A673 (cell line): ENCODE results near the gene WT1. TPM values are rescaled to one million over a fixed set of nuclear protein-coding genes. Genes with fewer than 3 reads are reported as not detected.

Experiments used
- BruUV-seq: library from RNA; stranded (reverse); fragments of 400-500 nt; replicated peaks from 2 replicates; lab custom pipeline; 2021; lab: Mats Ljungman, UMichigan
- CTCF ChIA-PET: fragments of 300-600 bp; sonication (Branson Sonifier 250); formaldehyde crosslinking; loops from one replicate; lab custom pipeline; 2022; ENCODE audit warnings: antibody characterized with exemption; lab: Charles Lee
- POLR2A ChIA-PET: fragments of 300-600 bp; sonication (Branson Sonifier 250); formaldehyde crosslinking; loops from one replicate; lab custom pipeline; 2022; ENCODE audit warnings: antibody characterized with exemption; ENCODE audit not compliant: low non-redundant PET; lab: Charles Lee
- DNase-seq: peaks from one replicate; pipeline ENCODE4 v3.0.0-alpha.2; 2015; ENCODE audit warnings: low spot score
- H3K27ac ChIP-seq: fragments of 200-600 bp; sonication (generic); 2 replicates; pipeline ENCODE4 v1.5.1; 2016; ENCODE audit warnings: mixed run types, low read depth, mild to moderate bottlenecking, mixed read lengths, antibody characterized with exemption, low read length; ENCODE audit not compliant: poor library complexity, severe bottlenecking
- H3K27me3 ChIP-seq: fragments of 200-600 bp; sonication (generic); replicated peaks from 2 replicates; pipeline ENCODE4 v1.6.1; 2017; ENCODE audit warnings: mixed run types, low read depth, mild to moderate bottlenecking, mixed read lengths, antibody characterized with exemption, low read length; ENCODE audit not compliant: insufficient read depth, poor library complexity
- H3K36me3 ChIP-seq: fragments of 200-600 bp; sonication (generic); 2 replicates; pipeline ENCODE4 v1.6.1; 2016; ENCODE audit warnings: mixed run types, mild to moderate bottlenecking, mixed read lengths, antibody characterized with exemption, low read length; ENCODE audit not compliant: insufficient read depth, poor library complexity, severe bottlenecking
- H3K4me1 ChIP-seq: fragments of 200-600 bp; sonication (generic); 2 replicates; pipeline ENCODE4 v1.6.1; 2017; ENCODE audit warnings: mixed run types, mild to moderate bottlenecking, mixed read lengths, antibody characterized with exemption, low read length; ENCODE audit not compliant: insufficient read depth, poor library complexity, severe bottlenecking
- H3K4me3 ChIP-seq: fragments of 200-600 bp; sonication (generic); 2 replicates; pipeline ENCODE4 v1.5.1; 2016; ENCODE audit warnings: low read depth, mixed run types, mild to moderate bottlenecking, mixed read lengths, low read length; ENCODE audit not compliant: poor library complexity, severe bottlenecking
- H3K9me3 ChIP-seq: fragments of 200-600 bp; sonication (generic); 2 replicates; pipeline ENCODE4 v1.6.1; 2016; ENCODE audit warnings: mixed run types, low read depth, mild to moderate bottlenecking, mixed read lengths, antibody characterized with exemption, low read length; ENCODE audit not compliant: poor library complexity, severe bottlenecking
- CTCF ChIP-seq: fragments of 300-800, 200-600 bp; sonication (generic); conservative IDR thresholded peaks from 2 replicates; pipeline ENCODE4 v1.5.1; 2017; ENCODE audit warnings: low read depth, mild to moderate bottlenecking, antibody characterized with exemption, low read length, moderate library complexity, mixed read lengths
- EZH2 ChIP-seq: fragments of 200-600 bp; sonication (generic); IDR thresholded peaks from 2 replicates; pipeline ENCODE4 v1.6.1; 2017; ENCODE audit warnings: borderline replicate concordance, low read depth, mild to moderate bottlenecking, mixed read lengths, antibody characterized with exemption, low read length; ENCODE audit not compliant: poor library complexity, severe bottlenecking
- intact Hi-C: fragments of 100-400 bp; cut with micrococcal nuclease; formaldehyde crosslinking; loops from one replicate; pipeline ENCODE4 v1.10.0; 2022; ENCODE audit not compliant: unreplicated experiment
- total RNA-seq: library from RNA; stranded (reverse); gene quantifications from 2 replicates; pipeline ENCODE4 v1.2.3, GENCODE V29; 2021

The WT1 gene
- total RNA-seq, 1 experiment from 2014 or later = 10.4 TPM

- intact Hi-C loops = no loop called here
- ChIA-PET CTCF (no interaction called here), POLR2A (no interaction called here)
- peaks cover 36% of the 10 kb centered on the region for H3K4me1 ChIP-seq
- H3K27ac ChIP-seq = no peak overlapping the region
- TF ChIP-seq CTCF = no peak
- TF ChIP-seq EZH2 = no peak
- peaks cover 37% of the 10 kb centered on the region for H3K27me3 ChIP-seq
- no peak overlapping the region for H3K4me3 ChIP-seq
- no peaks in the 10 kb centered on the region for H3K36me3 ChIP-seq
- DNase-seq = no peak
- H3K9me3 ChIP-seq = no peaks in the 10 kb centered on the region
- BruUV-seq = no TSS peak
These were observed 12.8 kb downstream of the WT1 start for GRCh38 chr11:32422545-32422944.

- intact Hi-C loops = no loop called here
- Histone ChIP-seq H3K27me3 (peaks cover 33% of the 10 kb centered on the region), H3K36me3 (no peaks in the 10 kb centered on the region), H3K9me3 (no peaks in the 10 kb centered on the region), H3K27ac (no peak overlapping the region), H3K4me3 (no peak overlapping the region), H3K4me1 (peaks cover 31% of the 10 kb centered on the region)
- CTCF ChIA-PET = no interaction called here
- POLR2A ChIA-PET = no interaction called here
- DNase-seq = no peak
- BruUV-seq = no TSS peak
- TF ChIP-seq EZH2 = no peak
These were observed 13.3 kb downstream of the WT1 start for GRCh38 chr11:32421992-32422391.

GRCh38 chr11:32420937-32421901 lies 14.1 kb downstream of the WT1 start:
- H3K36me3 ChIP-seq = no peaks in the 10 kb centered on the region
- POLR2A ChIA-PET = no interaction called here
- H3K27ac ChIP-seq = no peak overlapping the region
- CTCF ChIA-PET = no interaction called here
- BruUV-seq = no TSS peak
- H3K9me3 ChIP-seq = no peaks in the 10 kb centered on the region
- peak; percentile 81 for DNase-seq
- TF ChIP-seq EZH2 (no peak), CTCF (no peak)
- H3K4me3 ChIP-seq = no peak overlapping the region
- H3K27me3 ChIP-seq = peaks cover 25% of the 10 kb centered on the region
- H3K4me1 ChIP-seq = peaks cover 25% of the 10 kb centered on the region
- intact Hi-C loops = no loop called here
